ENCODE results near the gene UBE2M. TPM values are rescaled to one million over a fixed set of nuclear protein-coding genes. Genes with fewer than 3 reads are reported as not detected.

Gene UBE2M
- total and polyA plus RNA-seq, 2 experiments from 2014 or later: 8.7 to 60.3 TPM

DNA sequence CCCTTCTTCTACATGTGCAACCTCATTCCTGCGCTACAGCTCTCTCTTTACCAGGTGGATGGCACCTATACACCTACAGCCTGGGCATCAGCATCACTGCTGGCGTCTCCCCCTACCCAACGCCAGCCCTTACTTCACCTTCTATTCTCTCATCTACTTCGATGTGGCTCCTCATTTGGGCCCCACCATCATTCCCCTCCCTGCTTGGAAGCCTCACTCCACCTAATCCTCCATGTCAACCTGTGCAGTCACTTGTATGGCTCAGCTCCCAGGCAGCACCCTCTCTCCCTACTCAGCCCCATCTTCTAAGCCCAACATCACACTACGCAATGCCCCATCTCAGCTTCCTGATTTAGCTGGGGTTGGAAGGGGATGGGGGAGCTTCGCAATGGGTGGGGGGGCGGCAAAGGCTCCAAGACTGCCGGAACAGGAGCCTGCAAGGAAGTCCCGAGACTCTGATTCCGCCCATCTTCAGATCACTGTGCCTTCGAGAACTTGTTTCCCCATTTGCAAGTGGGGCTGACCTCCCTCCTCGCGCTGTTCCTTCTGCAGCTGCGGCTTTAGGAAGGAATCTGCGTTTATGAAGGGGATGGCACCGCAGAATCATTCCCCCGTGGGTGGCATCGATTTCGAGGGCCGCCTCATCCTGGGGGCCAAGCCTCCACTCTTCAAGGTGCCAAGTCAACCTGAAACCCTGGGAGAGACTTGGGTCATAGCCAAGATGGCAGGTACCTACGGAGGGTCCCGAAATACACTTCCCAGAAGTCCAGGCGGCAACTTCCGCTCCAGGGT lies 13.8 kb upstream of the UBE2M start:
- H3K27ac ChIP-seq: peak overlapping the region; percentile 94
- WGBS, 2 experiments (ENCODE audit: low coverage in 1 of 2, low lambda C conversion rate in 2 of 2, missing lambda C conversion rate in 2 of 2): 37 to 39% methylated on average over 22 to 24 of the region's 24 CpGs
- no peaks in the 10 kb centered on the region for H4K20me1 ChIP-seq (ENCODE audit: insufficient read depth)
- H3K4me3 ChIP-seq: peak overlapping the region; percentile 88
- H2AFZ ChIP-seq: no peak overlapping the region
- H3K9me2 ChIP-seq (ENCODE audit: insufficient read depth): no peaks in the 10 kb centered on the region
- no peaks in the 10 kb centered on the region for H3K36me3 ChIP-seq (ENCODE audit: low read depth)
- in situ Hi-C loops (cut with MboI): no loop called here
- H3K9me3 ChIP-seq (ENCODE audit: low read depth): no peaks in the 10 kb centered on the region
- peak overlapping the region; percentile 96 for H3K4me2 ChIP-seq (ENCODE audit: unreplicated experiment)
- no peaks in the 10 kb centered on the region for H3K27me3 ChIP-seq (replicated peaks; ENCODE audit: insufficient read depth)
- peaks cover 8% of the 10 kb centered on the region; the same call in 1 of the 2 replicates for H3K4me1 ChIP-seq (ENCODE audit: insufficient read depth)
- no peak for DNase-seq
- TF ChIP-seq EZH2phosphoT487 (IDR thresholded peaks at IDR 0.05; ENCODE audit: insufficient read depth, low read depth) (no peak), EZH2 (IDR thresholded peaks at IDR 0.05; ENCODE audit: insufficient read depth, poor library complexity, severe bottlenecking) (no peak)
- H3K79me2 ChIP-seq (ENCODE audit: insufficient read depth): peaks cover 18% of the 10 kb centered on the region
- H3K9ac ChIP-seq: peak overlapping the region; percentile 91
- H3F3A ChIP-seq (ENCODE audit: insufficient read depth): peaks cover 11% of the 10 kb centered on the region

GRCh38 chr19:58571575-58571947 lies 13.2 kb upstream of the UBE2M start:
- in situ Hi-C loops (cut with MboI): no loop called here
- peaks cover 11% of the 10 kb centered on the region for H3K79me2 ChIP-seq (ENCODE audit: insufficient read depth)
- H3K9ac ChIP-seq: no peak overlapping the region
- no peaks in the 10 kb centered on the region for H3K9me3 ChIP-seq (ENCODE audit: low read depth)
- H3K4me3 ChIP-seq: no peak overlapping the region
- peaks cover 11% of the 10 kb centered on the region for H3F3A ChIP-seq (ENCODE audit: insufficient read depth)
- no peak for TF ChIP-seq EZH2 (IDR thresholded peaks at IDR 0.05; ENCODE audit: insufficient read depth, poor library complexity, severe bottlenecking)
- no peak for TF ChIP-seq EZH2phosphoT487 (IDR thresholded peaks at IDR 0.05; ENCODE audit: insufficient read depth, low read depth)
- H3K27me3 ChIP-seq (replicated peaks; ENCODE audit: insufficient read depth): no peaks in the 10 kb centered on the region
- H3K4me2 ChIP-seq (ENCODE audit: unreplicated experiment): no peak overlapping the region
- no peak overlapping the region for H2AFZ ChIP-seq
- no peaks in the 10 kb centered on the region for H4K20me1 ChIP-seq (ENCODE audit: insufficient read depth)
- H3K4me1 ChIP-seq (ENCODE audit: insufficient read depth): peaks cover 8% of the 10 kb centered on the region; the same call in 1 of the 2 replicates
- no peaks in the 10 kb centered on the region for H3K36me3 ChIP-seq (ENCODE audit: low read depth)
- no peaks in the 10 kb centered on the region for H3K9me2 ChIP-seq (ENCODE audit: insufficient read depth)
- WGBS, 2 experiments (ENCODE audit: low coverage in 1 of 2, low lambda C conversion rate in 2 of 2, missing lambda C conversion rate in 2 of 2): 91 to 92% methylated on average over 8 of the region's 8 CpGs
- no peak for DNase-seq
- no peak overlapping the region for H3K27ac ChIP-seq

GRCh38 chr19:58570770-58571574 lies 12.6 kb upstream of the UBE2M start:
- Histone ChIP-seq H3K4me2 (ENCODE audit: unreplicated experiment) (no peak overlapping the region), H3K4me3 (no peak overlapping the region), H3K27me3 (replicated peaks; ENCODE audit: insufficient read depth) (no peaks in the 10 kb centered on the region), H3F3A (ENCODE audit: insufficient read depth) (peaks cover 11% of the 10 kb centered on the region), H3K4me1 (ENCODE audit: insufficient read depth) (peaks cover 8% of the 10 kb centered on the region; the same call in 1 of the 2 replicates), H2AFZ (no peak overlapping the region), H3K9me3 (ENCODE audit: low read depth) (no peaks in the 10 kb centered on the region), H4K20me1 (ENCODE audit: insufficient read depth) (no peaks in the 10 kb centered on the region), H3K79me2 (ENCODE audit: insufficient read depth) (peaks cover 9% of the 10 kb centered on the region), H3K9me2 (ENCODE audit: insufficient read depth) (no peaks in the 10 kb centered on the region), H3K9ac (no peak overlapping the region), H3K36me3 (ENCODE audit: low read depth) (no peaks in the 10 kb centered on the region; the same call in 1 of the 2 replicates), H3K27ac (no peak overlapping the region)
- WGBS, 2 experiments (ENCODE audit: low coverage in 1 of 2, low lambda C conversion rate in 2 of 2, missing lambda C conversion rate in 2 of 2): 79 to 80% methylated on average over 25 of the region's 25 CpGs
- no peak for DNase-seq
- in situ Hi-C loops (cut with MboI): no loop called here
- TF ChIP-seq EZH2phosphoT487 (IDR thresholded peaks at IDR 0.05; ENCODE audit: insufficient read depth, low read depth): no peak
- TF ChIP-seq EZH2 (IDR thresholded peaks at IDR 0.05; ENCODE audit: insufficient read depth, poor library complexity, severe bottlenecking): no peak

DNA sequence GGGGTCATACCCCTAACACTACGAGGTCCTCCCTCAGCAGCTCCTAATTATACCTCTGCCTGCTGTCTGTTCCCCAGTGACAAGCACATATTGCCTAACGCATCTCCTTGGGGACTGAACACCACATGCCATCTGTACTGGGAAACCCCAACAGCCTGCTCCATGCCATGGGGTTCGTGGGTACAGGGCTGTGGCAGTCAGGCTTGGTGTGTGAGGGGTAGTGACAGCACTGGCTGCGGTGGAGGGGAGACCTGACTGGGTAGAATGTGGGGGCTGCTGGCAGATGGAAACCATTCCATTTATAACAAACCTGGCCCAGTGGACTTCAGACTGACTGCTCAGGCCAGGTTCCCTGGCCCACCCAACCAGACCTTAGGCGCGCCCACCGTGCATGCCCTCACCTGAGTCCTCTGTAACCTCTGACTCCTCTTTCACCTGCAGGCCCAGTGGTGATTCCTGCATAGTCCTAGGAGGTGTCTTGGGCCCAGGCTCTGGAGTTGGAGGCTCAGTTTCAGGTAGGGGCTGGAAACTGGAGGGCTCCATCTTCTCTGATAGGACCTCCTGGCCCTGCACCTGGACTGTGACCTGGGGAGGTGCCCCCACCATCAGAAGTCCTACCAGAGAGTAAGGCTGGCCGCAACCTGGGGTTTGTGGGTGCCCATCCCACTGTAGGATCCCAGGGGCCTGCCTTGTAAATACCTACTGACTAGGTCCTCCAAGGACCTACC lies 11.7 kb upstream of the UBE2M start:
- Histone ChIP-seq H3K9me2 (ENCODE audit: insufficient read depth) (no peaks in the 10 kb centered on the region), H3K4me2 (ENCODE audit: unreplicated experiment) (no peak overlapping the region), H2AFZ (no peak overlapping the region), H3K27ac (no peak overlapping the region), H3K4me3 (no peak overlapping the region), H3K36me3 (ENCODE audit: low read depth) (no peaks in the 10 kb centered on the region; the same call in 1 of the 2 replicates), H3K9me3 (ENCODE audit: low read depth) (no peaks in the 10 kb centered on the region), H3K9ac (no peak overlapping the region), H4K20me1 (ENCODE audit: insufficient read depth) (no peaks in the 10 kb centered on the region), H3F3A (ENCODE audit: insufficient read depth) (peaks cover 11% of the 10 kb centered on the region), H3K79me2 (ENCODE audit: insufficient read depth) (peaks cover 9% of the 10 kb centered on the region), H3K27me3 (replicated peaks; ENCODE audit: insufficient read depth) (no peaks in the 10 kb centered on the region), H3K4me1 (ENCODE audit: insufficient read depth) (peaks cover 8% of the 10 kb centered on the region; the same call in 1 of the 2 replicates)
- 83% methylated on average over 8 of the region's 8 CpGs for WGBS, 2 experiments (ENCODE audit: low coverage in 1 of 2, low lambda C conversion rate in 2 of 2, missing lambda C conversion rate in 2 of 2)
- in situ Hi-C loops (cut with MboI): no loop called here
- no peak for TF ChIP-seq EZH2 (IDR thresholded peaks at IDR 0.05; ENCODE audit: insufficient read depth, poor library complexity, severe bottlenecking)
- TF ChIP-seq EZH2phosphoT487 (IDR thresholded peaks at IDR 0.05; ENCODE audit: insufficient read depth, low read depth): no peak
- no peak for DNase-seq

Measured in GM23248 (cell line).